ENCODE measurements around the gene DPP10.

Gene DPP10

DNA sequence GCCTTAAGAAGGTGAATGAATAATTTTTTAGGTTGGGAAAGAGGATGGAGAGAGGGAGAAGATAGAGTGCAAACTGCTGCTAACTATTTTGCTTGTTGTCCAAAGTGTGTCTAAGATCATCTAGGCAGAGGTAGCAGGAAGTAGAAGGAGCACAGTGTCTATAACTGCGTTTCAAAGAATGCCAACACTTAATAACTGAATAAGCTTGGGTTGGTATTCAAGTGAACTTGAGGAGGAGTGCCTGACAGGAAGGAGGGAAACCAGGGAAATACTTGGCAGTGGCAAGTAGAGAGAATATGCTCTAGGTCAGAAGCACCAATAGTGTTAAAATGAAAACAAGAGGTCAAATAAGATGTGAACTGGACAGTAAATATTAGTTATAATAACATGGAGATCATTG lies 155.9 kb downstream of the DPP10 start:
- TF ChIP-seq YY1 (IDR thresholded peaks at IDR 0.05; ENCODE audit: low read depth) (no peak), ZBTB7A (IDR thresholded peaks at IDR 0.05; ENCODE audit: low read depth) (no peak), CEBPB (IDR thresholded peaks at IDR 0.05) (no peak), EGR1 (IDR thresholded peaks at IDR 0.05) (no peak), FOXM1 (IDR thresholded peaks at IDR 0.05; ENCODE audit: borderline replicate concordance, low read depth) (no peak), TCF12 (IDR thresholded peaks at IDR 0.05; ENCODE audit: low read depth) (no peak)

DNA sequence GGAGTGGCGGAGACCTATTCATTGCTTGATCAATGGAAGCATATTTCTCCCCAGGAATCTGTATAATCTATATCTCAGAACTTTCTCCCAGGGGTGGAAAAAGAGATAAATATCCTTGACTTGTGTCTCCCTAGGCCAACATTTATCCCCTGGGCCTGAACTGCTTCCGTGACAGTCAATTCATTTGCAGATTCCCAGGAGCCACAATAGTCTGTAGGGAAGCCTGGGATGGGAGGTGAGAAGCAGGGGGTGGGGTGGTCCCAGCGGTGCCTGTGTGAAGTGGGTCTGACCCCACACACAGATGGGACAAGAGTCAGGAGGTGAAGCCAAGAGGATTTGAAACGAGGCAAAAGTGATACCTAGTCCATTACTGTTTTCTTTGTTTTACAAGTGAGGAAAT lies 166.8 kb downstream of the DPP10 start:
- no peak for TF ChIP-seq TAF1 (IDR thresholded peaks at IDR 0.05; ENCODE audit: low read depth)
- TF ChIP-seq TEAD4 (IDR thresholded peaks at IDR 0.05): no peak
- TF ChIP-seq FOXM1 (IDR thresholded peaks at IDR 0.05; ENCODE audit: borderline replicate concordance, low read depth): no peak

DNA sequence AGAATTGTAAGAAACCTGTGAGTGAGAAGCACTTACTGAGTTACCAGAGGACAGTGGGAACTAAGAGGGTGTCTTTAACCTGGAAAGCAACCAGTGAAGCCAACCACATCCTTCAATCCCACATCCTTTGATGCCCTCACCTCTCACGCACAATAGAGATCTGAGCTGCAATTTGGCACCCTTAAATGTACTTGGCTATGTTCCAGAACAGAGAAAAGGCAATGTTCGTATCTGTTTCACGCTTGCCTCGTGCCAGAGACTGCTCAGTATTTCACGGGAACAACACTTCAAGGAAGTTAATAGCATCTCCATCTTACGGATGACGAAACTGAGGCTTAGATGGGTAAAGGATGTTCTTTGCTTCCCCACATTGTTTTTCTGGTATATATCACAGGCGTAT lies 167.4 kb downstream of the DPP10 start:
- TF ChIP-seq NFIC (IDR thresholded peaks at IDR 0.05) (no peak), EP300 (IDR thresholded peaks at IDR 0.05; ENCODE audit: borderline replicate concordance) (no peak), CEBPB (IDR thresholded peaks at IDR 0.05) (no peak), FOXM1 (IDR thresholded peaks at IDR 0.05; ENCODE audit: borderline replicate concordance, low read depth) (no peak), CREB1 (IDR thresholded peaks at IDR 0.05; ENCODE audit: low read depth) (no peak), RAD21 (IDR thresholded peaks at IDR 0.05; ENCODE audit: low read depth) (no peak), ZBTB7A (IDR thresholded peaks at IDR 0.05; ENCODE audit: low read depth) (no peak), TEAD4 (IDR thresholded peaks at IDR 0.05) (no peak), EGR1 (IDR thresholded peaks at IDR 0.05) (no peak), YY1 (IDR thresholded peaks at IDR 0.05; ENCODE audit: low read depth) (no peak), TCF12 (IDR thresholded peaks at IDR 0.05; ENCODE audit: low read depth) (no peak), TAF1 (IDR thresholded peaks at IDR 0.05; ENCODE audit: low read depth) (no peak)
- TF ChIP-seq, protein P1, sequence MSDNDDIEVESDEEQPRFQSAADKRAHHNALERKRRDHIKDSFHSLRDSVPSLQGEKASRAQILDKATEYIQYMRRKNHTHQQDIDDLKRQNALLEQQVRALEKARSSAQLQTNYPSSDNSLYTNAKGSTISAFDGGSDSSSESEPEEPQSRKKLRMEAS (IDR thresholded peaks at IDR 0.05): no peak
- TF ChIP-seq, protein P2, sequence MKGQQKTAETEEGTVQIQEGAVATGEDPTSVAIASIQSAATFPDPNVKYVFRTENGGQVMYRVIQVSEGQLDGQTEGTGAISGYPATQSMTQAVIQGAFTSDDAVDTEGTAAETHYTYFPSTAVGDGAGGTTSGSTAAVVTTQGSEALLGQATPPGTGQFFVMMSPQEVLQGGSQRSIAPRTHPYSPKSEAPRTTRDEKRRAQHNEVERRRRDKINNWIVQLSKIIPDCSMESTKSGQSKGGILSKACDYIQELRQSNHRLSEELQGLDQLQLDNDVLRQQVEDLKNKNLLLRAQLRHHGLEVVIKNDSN (IDR thresholded peaks at IDR 0.05): no peak
- TF ChIP-seq, protein P3, sequence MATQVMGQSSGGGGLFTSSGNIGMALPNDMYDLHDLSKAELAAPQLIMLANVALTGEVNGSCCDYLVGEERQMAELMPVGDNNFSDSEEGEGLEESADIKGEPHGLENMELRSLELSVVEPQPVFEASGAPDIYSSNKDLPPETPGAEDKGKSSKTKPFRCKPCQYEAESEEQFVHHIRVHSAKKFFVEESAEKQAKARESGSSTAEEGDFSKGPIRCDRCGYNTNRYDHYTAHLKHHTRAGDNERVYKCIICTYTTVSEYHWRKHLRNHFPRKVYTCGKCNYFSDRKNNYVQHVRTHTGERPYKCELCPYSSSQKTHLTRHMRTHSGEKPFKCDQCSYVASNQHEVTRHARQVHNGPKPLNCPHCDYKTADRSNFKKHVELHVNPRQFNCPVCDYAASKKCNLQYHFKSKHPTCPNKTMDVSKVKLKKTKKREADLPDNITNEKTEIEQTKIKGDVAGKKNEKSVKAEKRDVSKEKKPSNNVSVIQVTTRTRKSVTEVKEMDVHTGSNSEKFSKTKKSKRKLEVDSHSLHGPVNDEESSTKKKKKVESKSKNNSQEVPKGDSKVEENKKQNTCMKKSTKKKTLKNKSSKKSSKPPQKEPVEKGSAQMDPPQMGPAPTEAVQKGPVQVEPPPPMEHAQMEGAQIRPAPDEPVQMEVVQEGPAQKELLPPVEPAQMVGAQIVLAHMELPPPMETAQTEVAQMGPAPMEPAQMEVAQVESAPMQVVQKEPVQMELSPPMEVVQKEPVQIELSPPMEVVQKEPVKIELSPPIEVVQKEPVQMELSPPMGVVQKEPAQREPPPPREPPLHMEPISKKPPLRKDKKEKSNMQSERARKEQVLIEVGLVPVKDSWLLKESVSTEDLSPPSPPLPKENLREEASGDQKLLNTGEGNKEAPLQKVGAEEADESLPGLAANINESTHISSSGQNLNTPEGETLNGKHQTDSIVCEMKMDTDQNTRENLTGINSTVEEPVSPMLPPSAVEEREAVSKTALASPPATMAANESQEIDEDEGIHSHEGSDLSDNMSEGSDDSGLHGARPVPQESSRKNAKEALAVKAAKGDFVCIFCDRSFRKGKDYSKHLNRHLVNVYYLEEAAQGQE (IDR thresholded peaks at IDR 0.05; ENCODE audit: low read depth): no peak

DNA sequence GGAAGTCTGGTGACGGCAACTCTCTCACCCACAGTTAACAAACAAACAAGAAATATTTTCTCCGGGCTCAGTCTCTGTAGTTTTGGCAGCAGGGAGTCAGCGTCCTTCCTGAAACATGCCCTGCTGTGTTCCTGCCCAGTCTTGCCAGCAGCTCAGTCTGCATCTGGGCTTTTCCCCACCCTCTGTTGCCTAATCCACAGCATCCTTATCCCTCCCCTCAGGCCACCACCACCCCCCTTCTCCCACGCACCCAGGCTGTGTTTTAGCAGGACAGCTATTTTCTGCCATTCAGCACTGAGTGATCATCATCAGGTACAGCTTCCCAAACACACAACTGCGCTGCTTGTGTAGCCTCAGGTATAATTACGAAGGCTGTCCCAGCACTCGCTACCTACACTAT lies 168.2 kb downstream of the DPP10 start:
- TF ChIP-seq TAF1 (IDR thresholded peaks at IDR 0.05; ENCODE audit: low read depth) (no peak), FOXM1 (IDR thresholded peaks at IDR 0.05; ENCODE audit: borderline replicate concordance, low read depth) (no peak), EGR1 (IDR thresholded peaks at IDR 0.05) (no peak), TEAD4 (IDR thresholded peaks at IDR 0.05) (no peak), ZBTB7A (IDR thresholded peaks at IDR 0.05; ENCODE audit: low read depth) (no peak)
- TF ChIP-seq, protein P3 (IDR thresholded peaks at IDR 0.05; ENCODE audit: low read depth): no peak

DNA sequence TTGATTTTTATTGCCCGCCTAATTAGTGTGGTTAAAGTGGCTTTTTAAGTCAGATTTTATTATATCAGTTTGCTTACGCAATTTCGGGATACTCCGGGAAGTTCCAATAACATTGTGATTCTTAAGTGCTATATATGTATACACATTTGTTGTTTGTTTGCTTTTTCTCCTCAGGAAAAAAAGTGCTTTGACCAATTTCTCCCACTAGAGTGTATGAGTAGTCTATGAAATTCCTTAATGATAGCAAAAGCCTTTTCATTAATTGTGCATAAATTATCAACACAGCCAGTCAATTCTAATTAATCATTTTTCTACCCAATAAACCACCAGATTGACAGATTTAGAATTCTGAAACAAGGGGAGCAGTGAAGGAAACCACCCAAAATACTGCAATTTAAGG lies 172.2 kb downstream of the DPP10 start:
- TF ChIP-seq TEAD4 (IDR thresholded peaks at IDR 0.05) (no peak), RAD21 (IDR thresholded peaks at IDR 0.05; ENCODE audit: low read depth) (no peak), NFIC (IDR thresholded peaks at IDR 0.05) (no peak), ZBTB7A (IDR thresholded peaks at IDR 0.05; ENCODE audit: low read depth) (no peak), EGR1 (IDR thresholded peaks at IDR 0.05) (no peak), TCF12 (IDR thresholded peaks at IDR 0.05; ENCODE audit: low read depth) (no peak), YY1 (IDR thresholded peaks at IDR 0.05; ENCODE audit: low read depth) (no peak), CREB1 (IDR thresholded peaks at IDR 0.05; ENCODE audit: low read depth) (no peak), FOXM1 (IDR thresholded peaks at IDR 0.05; ENCODE audit: borderline replicate concordance, low read depth) (no peak), EP300 (IDR thresholded peaks at IDR 0.05; ENCODE audit: borderline replicate concordance) (no peak), TAF1 (IDR thresholded peaks at IDR 0.05; ENCODE audit: low read depth) (no peak)
- TF ChIP-seq, protein P2 (IDR thresholded peaks at IDR 0.05): no peak
- TF ChIP-seq, protein P3 (IDR thresholded peaks at IDR 0.05; ENCODE audit: low read depth): no peak
- TF ChIP-seq, protein P1 (IDR thresholded peaks at IDR 0.05): no peak

Measured in Ishikawa (cell line).